SK-N-SH treated with all-trans-retinoic acid at 6 μM for 48 hours (cell line): ENCODE measurements around the gene C1QTNF9.
"Not testable (repeated sequence)": the region's sequence is repeated elsewhere in the genome, so short reads cannot be mapped to it uniquely, and the experiment has no call there.

Experiments
- ATAC-seq: fragments of 200-7000 bp; cut with Tn5 transposase; 3 replicates; pipeline ENCODE4 v1.9.1; 2020; ENCODE audit warnings: mild to moderate bottlenecking, moderate library complexity
- ARNTL ChIP-seq: fragments of 450-650 bp; formaldehyde crosslinking; IDR thresholded peaks from 2 replicates; pipeline ENCODE4 v1.5.0; 2020; ENCODE audit warnings: low read depth, mild to moderate bottlenecking, moderate library complexity, borderline replicate concordance
- BACH2 ChIP-seq: fragments of 250-450 bp; sonication (Bioruptor Pico); IDR thresholded peaks from 2 replicates; pipeline ENCODE4 v1.9.0; 2021; ENCODE audit warnings: mild to moderate bottlenecking, borderline replicate concordance
- CSDC2 ChIP-seq: fragments of 250-450 bp; sonication (Bioruptor Pico); IDR thresholded peaks from 2 replicates; pipeline ENCODE4 v1.5.0; 2020; ENCODE audit warnings: mild to moderate bottlenecking, moderate library complexity
- CSRNP3 ChIP-seq: fragments of 250-450 bp; sonication (Bioruptor Pico); IDR thresholded peaks from 2 replicates; pipeline ENCODE4 v1.5.1; 2021; ENCODE audit warnings: mild to moderate bottlenecking, moderate library complexity
- GLIS3 ChIP-seq: fragments of 250-450 bp; sonication (Bioruptor Pico); IDR thresholded peaks from 2 replicates; pipeline ENCODE4 v1.5.0; 2020; ENCODE audit warnings: mild to moderate bottlenecking, moderate library complexity
- OSR1 ChIP-seq: fragments of 250-450 bp; sonication (Bioruptor Pico); IDR thresholded peaks from 2 replicates; pipeline ENCODE4 v1.8.0; 2022; ENCODE audit warnings: moderate library complexity, mild to moderate bottlenecking, inconsistent platforms
- POU6F1 ChIP-seq: fragments of 250-450 bp; sonication (Bioruptor Pico); IDR thresholded peaks from 2 replicates; pipeline ENCODE4 v1.8.0; 2021; ENCODE audit warnings: low read depth, mild to moderate bottlenecking, moderate library complexity, borderline replicate concordance
- PPARA ChIP-seq: fragments of 250-450 bp; sonication (Bioruptor Pico); IDR thresholded peaks from 2 replicates; pipeline ENCODE4 v1.5.0; 2020; ENCODE audit warnings: mild to moderate bottlenecking, borderline replicate concordance
- SNAI2 ChIP-seq: fragments of 250-450 bp; sonication (Bioruptor Pico); IDR thresholded peaks from 2 replicates; pipeline ENCODE4 v1.5.0; 2020; ENCODE audit warnings: mild to moderate bottlenecking, moderate library complexity
- TCF4 ChIP-seq: fragments of 250-450 bp; sonication (Bioruptor Pico); IDR thresholded peaks from 2 replicates; pipeline ENCODE4 v1.8.0; 2021; ENCODE audit warnings: mild to moderate bottlenecking, moderate library complexity, borderline replicate concordance
- TOX ChIP-seq: fragments of 250-450 bp; sonication (Bioruptor Pico); IDR thresholded peaks from 2 replicates; pipeline ENCODE4 v1.8.0; 2021; ENCODE audit warnings: mild to moderate bottlenecking, moderate library complexity, borderline replicate concordance
- TSHZ2 ChIP-seq: fragments of 250-450 bp; sonication (Bioruptor Pico); IDR thresholded peaks from 2 replicates; pipeline ENCODE4 v1.5.0; 2020; ENCODE audit warnings: mild to moderate bottlenecking, moderate library complexity
- ZC3H10 ChIP-seq: fragments of 250-450 bp; sonication (Bioruptor Pico); IDR thresholded peaks from 2 replicates; pipeline ENCODE4 v1.5.1; 2021; ENCODE audit warnings: mild to moderate bottlenecking, moderate library complexity
- ZFP30 ChIP-seq: fragments of 450-650 bp; formaldehyde crosslinking; IDR thresholded peaks from 2 replicates; pipeline ENCODE4 v1.5.0; 2022; ENCODE audit warnings: mild to moderate bottlenecking, moderate library complexity
- ZNF565 ChIP-seq: fragments of 450-650 bp; formaldehyde crosslinking; conservative IDR thresholded peaks from 2 replicates; pipeline ENCODE4 v1.5.0; 2020; ENCODE audit warnings: low read depth, mild to moderate bottlenecking, moderate library complexity
- ZNF70 ChIP-seq: fragments of 450-650 bp; formaldehyde crosslinking; IDR thresholded peaks from 2 replicates; pipeline ENCODE4 v1.5.0; 2020; ENCODE audit warnings: mild to moderate bottlenecking, moderate library complexity
- ZNF8 ChIP-seq: fragments of 450-650 bp; formaldehyde crosslinking; IDR thresholded peaks from 2 replicates; pipeline ENCODE4 v1.5.0; 2020; ENCODE audit warnings: mild to moderate bottlenecking, moderate library complexity
- TF ChIP-seq, protein P1 (sequence below): fragments of 250-450 bp; sonication (Bioruptor Pico); IDR thresholded peaks from 2 replicates; pipeline ENCODE4 v1.8.0; 2020; ENCODE audit warnings: mild to moderate bottlenecking, moderate library complexity, borderline replicate concordance
- TF ChIP-seq, protein P2 (sequence below): fragments of 250-450 bp; sonication (Bioruptor Pico); IDR thresholded peaks from 2 replicates; pipeline ENCODE4 v1.5.1; 2020; ENCODE audit warnings: low read depth, mild to moderate bottlenecking, moderate library complexity

Gene C1QTNF9, protein sequence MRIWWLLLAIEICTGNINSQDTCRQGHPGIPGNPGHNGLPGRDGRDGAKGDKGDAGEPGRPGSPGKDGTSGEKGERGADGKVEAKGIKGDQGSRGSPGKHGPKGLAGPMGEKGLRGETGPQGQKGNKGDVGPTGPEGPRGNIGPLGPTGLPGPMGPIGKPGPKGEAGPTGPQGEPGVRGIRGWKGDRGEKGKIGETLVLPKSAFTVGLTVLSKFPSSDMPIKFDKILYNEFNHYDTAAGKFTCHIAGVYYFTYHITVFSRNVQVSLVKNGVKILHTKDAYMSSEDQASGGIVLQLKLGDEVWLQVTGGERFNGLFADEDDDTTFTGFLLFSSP

GRCh38 chr13:24309300-24309699 is at the start of gene C1QTNF9:
Gene C1QTNF9, plus strand, starts transcription at chr13:24309580. Its CDS starts 6,424 bp downstream, at chr13:24316004.
- ATAC-seq: not testable (repeated sequence)

GRCh38 chr13:24261566-24261965 is 47.8 kb upstream of the C1QTNF9 start:
- TF ChIP-seq, protein P1, sequence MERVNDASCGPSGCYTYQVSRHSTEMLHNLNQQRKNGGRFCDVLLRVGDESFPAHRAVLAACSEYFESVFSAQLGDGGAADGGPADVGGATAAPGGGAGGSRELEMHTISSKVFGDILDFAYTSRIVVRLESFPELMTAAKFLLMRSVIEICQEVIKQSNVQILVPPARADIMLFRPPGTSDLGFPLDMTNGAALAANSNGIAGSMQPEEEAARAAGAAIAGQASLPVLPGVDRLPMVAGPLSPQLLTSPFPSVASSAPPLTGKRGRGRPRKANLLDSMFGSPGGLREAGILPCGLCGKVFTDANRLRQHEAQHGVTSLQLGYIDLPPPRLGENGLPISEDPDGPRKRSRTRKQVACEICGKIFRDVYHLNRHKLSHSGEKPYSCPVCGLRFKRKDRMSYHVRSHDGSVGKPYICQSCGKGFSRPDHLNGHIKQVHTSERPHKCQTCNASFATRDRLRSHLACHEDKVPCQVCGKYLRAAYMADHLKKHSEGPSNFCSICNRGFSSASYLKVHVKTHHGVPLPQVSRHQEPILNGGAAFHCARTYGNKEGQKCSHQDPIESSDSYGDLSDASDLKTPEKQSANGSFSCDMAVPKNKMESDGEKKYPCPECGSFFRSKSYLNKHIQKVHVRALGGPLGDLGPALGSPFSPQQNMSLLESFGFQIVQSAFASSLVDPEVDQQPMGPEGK: no peak
- TF ChIP-seq TCF4 (no peak), CSDC2 (CRISPR knock-in tag) (no peak), ZFP30 (CRISPR knock-in tag) (no peak), GLIS3 (no peak), ZNF565 (CRISPR knock-in tag) (no peak), ZNF8 (CRISPR knock-in tag) (no peak)
- ATAC-seq: no peak

DNA sequence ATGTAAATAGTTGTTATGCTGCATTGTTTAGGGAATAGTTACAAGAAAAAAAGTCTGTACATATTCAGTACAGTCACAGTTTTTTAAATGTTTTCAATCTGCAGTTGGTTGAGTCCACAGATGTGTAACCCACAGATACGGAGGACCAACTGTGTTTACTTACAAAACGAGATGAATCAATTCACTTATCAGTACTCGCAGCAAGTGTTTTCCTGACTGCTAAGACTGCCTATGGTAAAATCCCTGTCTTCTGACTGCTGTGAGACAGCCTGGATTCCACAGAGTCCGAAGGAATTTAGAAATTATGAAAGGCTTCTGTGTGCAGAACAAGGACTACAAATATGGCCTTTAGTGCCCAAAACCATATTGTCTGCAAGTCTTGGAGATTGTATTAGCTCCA is 45.7 kb upstream of the C1QTNF9 start:
- no peak for TF ChIP-seq TOX
- TF ChIP-seq ZFP30 (CRISPR knock-in tag): no peak
- no peak for TF ChIP-seq ZNF8 (CRISPR knock-in tag)
- no peak for TF ChIP-seq ZC3H10
- no peak for TF ChIP-seq TCF4
- TF ChIP-seq, protein P2, sequence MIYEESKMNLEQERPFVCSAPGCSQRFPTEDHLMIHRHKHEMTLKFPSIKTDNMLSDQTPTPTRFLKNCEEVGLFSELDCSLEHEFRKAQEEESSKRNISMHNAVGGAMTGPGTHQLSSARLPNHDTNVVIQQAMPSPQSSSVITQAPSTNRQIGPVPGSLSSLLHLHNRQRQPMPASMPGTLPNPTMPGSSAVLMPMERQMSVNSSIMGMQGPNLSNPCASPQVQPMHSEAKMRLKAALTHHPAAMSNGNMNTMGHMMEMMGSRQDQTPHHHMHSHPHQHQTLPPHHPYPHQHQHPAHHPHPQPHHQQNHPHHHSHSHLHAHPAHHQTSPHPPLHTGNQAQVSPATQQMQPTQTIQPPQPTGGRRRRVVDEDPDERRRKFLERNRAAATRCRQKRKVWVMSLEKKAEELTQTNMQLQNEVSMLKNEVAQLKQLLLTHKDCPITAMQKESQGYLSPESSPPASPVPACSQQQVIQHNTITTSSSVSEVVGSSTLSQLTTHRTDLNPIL: no peak
- ATAC-seq: no peak

DNA sequence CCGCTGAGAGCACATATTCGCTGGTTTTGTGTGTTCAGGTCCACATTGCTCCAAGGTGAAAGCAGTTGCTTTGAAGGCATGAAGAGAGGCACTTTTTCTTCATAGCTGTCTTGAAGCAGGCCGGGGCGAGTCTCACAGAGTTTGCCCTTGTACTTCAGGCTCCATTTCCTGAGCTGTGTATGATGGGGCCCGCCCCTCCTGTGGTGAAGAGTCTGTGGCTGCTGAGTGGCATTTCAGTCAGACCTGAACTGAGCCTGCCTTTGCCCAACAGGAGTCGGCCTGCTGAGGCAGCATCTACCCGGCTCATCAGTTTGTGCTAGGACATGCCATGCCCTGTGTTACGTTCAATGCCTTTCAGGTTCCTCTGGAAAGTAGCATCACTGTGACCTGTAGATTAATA is 44.4 kb upstream of the C1QTNF9 start:
- no peak for ATAC-seq
- no peak for TF ChIP-seq ZC3H10
- TF ChIP-seq TSHZ2 (CRISPR knock-in tag): no peak
- TF ChIP-seq BACH2 (CRISPR knock-in tag): no peak
- TF ChIP-seq CSRNP3 (CRISPR knock-in tag): no peak
- no peak for TF ChIP-seq SNAI2 (CRISPR knock-in tag)

- no peak for ATAC-seq
- no peak for TF ChIP-seq CSRNP3 (CRISPR knock-in tag)
- no peak for TF ChIP-seq ZNF70
- TF ChIP-seq PPARA (CRISPR knock-in tag): no peak
- TF ChIP-seq SNAI2 (CRISPR knock-in tag): no peak
- TF ChIP-seq OSR1 (CRISPR knock-in tag): no peak
- TF ChIP-seq ARNTL: no peak
- no peak for TF ChIP-seq POU6F1 (CRISPR knock-in tag)
- no peak for TF ChIP-seq ZFP30 (CRISPR knock-in tag)
- no peak for TF ChIP-seq ZC3H10
- TF ChIP-seq BACH2 (CRISPR knock-in tag): no peak
- TF ChIP-seq TOX: no peak
- TF ChIP-seq, protein P1: no peak
- no peak for TF ChIP-seq GLIS3
- TF ChIP-seq, protein P2: no peak
Measured at GRCh38 chr13:24265453-24265852, 43.9 kb upstream of the C1QTNF9 start.
